ENCODE data around the gene PAX7. TPM values are rescaled to one million over a fixed set of nuclear protein-coding genes. Genes with fewer than 3 reads are reported as not detected.

PAX7 gene
- total and polyA plus RNA-seq, 9 donors = not detected

- Histone ChIP-seq H3K9me3 (no peaks in the 10 kb centered on the region), H3K36me3 (no peaks in the 10 kb centered on the region), H3K27ac (no peak overlapping the region), H3K4me3 (no peak overlapping the region), H3K4me1 (ENCODE audit: insufficient read depth) (no peaks in the 10 kb centered on the region), H3K27me3 (no peaks in the 10 kb centered on the region)
- no peak for DNase-seq
- WGBS, 3 donors = 4% methylated on average over 5 of the region's 5 CpGs
- TF ChIP-seq, protein P1, sequence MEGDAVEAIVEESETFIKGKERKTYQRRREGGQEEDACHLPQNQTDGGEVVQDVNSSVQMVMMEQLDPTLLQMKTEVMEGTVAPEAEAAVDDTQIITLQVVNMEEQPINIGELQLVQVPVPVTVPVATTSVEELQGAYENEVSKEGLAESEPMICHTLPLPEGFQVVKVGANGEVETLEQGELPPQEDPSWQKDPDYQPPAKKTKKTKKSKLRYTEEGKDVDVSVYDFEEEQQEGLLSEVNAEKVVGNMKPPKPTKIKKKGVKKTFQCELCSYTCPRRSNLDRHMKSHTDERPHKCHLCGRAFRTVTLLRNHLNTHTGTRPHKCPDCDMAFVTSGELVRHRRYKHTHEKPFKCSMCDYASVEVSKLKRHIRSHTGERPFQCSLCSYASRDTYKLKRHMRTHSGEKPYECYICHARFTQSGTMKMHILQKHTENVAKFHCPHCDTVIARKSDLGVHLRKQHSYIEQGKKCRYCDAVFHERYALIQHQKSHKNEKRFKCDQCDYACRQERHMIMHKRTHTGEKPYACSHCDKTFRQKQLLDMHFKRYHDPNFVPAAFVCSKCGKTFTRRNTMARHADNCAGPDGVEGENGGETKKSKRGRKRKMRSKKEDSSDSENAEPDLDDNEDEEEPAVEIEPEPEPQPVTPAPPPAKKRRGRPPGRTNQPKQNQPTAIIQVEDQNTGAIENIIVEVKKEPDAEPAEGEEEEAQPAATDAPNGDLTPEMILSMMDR (IDR thresholded peaks at IDR 0.05) = no peak
- TF ChIP-seq POLR2A (IDR thresholded peaks at IDR 0.05) = no peak
- TF ChIP-seq EP300 (IDR thresholded peaks at IDR 0.05) = no peak
- intact Hi-C loops (cut with DNase I) = no loop called here
Measured at GRCh38 chr1:18635070-18635577, 4.5 kb downstream of the PAX7 start.

GRCh38 chr1:18635891-18636595 lies 5.4 kb downstream of the PAX7 start:
- intact Hi-C loops (cut with DNase I) = no loop called here
- no peak for DNase-seq
- H3K4me1 ChIP-seq (ENCODE audit: insufficient read depth) = no peaks in the 10 kb centered on the region
- no peak overlapping the region for H3K27ac ChIP-seq
- no peaks in the 10 kb centered on the region for H3K9me3 ChIP-seq
- 2 to 3% (median 3%) methylated on average over 40 of the region's 40 CpGs for WGBS, 3 donors
- no peaks in the 10 kb centered on the region for H3K27me3 ChIP-seq
- TF ChIP-seq EP300 (IDR thresholded peaks at IDR 0.05) (no peak), POLR2A (IDR thresholded peaks at IDR 0.05) (no peak)
- TF ChIP-seq, protein P1 (IDR thresholded peaks at IDR 0.05) = no peak
- no peak overlapping the region for H3K4me3 ChIP-seq
- no peaks in the 10 kb centered on the region for H3K36me3 ChIP-seq

DNA sequence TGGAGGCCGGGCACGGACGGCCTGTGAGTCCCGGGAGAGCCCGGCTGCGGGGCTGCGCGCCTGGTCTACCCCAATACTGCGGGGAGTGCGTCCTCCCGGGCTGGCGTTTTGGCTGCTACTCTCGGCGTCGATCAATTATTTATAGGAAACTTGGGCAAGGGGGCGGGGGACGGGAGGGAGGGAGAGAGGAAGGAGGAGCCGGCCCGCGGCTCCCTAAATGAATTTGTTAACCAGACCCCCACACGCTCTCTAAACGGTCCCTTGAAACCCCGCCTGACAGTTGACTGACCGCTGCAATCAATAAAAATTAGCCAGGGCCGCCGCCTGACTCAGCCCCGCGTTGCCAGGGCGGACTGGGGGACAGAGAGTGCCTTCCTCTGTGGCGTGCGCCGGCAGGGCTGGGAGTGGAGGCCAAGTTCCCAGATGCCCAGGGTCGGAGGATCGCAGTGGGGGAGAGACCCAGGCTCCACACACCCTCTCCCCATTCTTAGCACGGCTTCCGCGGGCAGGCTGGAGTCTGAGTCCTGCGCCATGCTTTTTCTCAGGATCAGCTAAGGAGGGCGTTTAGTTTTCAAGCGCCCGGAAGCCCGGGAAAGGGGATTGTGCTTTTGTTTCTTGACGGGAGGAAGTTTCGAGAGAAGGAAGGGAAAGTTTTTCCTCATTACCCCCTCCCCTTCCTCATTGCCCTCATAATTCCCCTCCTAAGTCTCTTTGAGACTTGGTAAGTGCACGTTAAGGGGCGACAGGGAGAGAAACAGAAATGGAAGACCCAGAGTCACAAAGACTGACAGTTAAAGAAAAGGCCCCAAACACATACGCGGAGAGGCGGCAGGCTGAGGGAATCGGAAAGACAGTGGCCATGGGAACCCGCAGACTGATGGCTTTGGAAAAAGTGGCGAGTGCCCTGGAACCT lies 6.2 kb downstream of the PAX7 start:
- Histone ChIP-seq H3K36me3 (no peaks in the 10 kb centered on the region), H3K27ac (no peak overlapping the region), H3K4me1 (ENCODE audit: insufficient read depth) (no peaks in the 10 kb centered on the region), H3K9me3 (no peaks in the 10 kb centered on the region), H3K4me3 (no peak overlapping the region), H3K27me3 (no peaks in the 10 kb centered on the region)
- TF ChIP-seq, protein P1 (IDR thresholded peaks at IDR 0.05) = no peak
- TF ChIP-seq POLR2A (IDR thresholded peaks at IDR 0.05) = no peak
- no peak for DNase-seq
- WGBS, 3 donors = 2% methylated on average over 52 of the region's 52 CpGs
- intact Hi-C loops (cut with DNase I) = no loop called here

- TF ChIP-seq, protein P1 (IDR thresholded peaks at IDR 0.05) = no peak
- TF ChIP-seq POLR2A (IDR thresholded peaks at IDR 0.05) (no peak), EP300 (IDR thresholded peaks at IDR 0.05) (no peak)
- Histone ChIP-seq H3K4me1 (ENCODE audit: insufficient read depth) (no peaks in the 10 kb centered on the region), H3K4me3 (no peak overlapping the region), H3K27me3 (no peaks in the 10 kb centered on the region), H3K36me3 (no peaks in the 10 kb centered on the region), H3K27ac (no peak overlapping the region), H3K9me3 (no peaks in the 10 kb centered on the region)
- DNase-seq = no peak
- 2 to 4% (median 4%) methylated on average over 24 of the region's 24 CpGs for WGBS, 3 donors
- intact Hi-C loops (cut with DNase I) = no loop called here
Measured at GRCh38 chr1:18637511-18637960, 6.9 kb downstream of the PAX7 start.
